Measurements from ENCODE around the gene CGB5. TPM values are rescaled to one million over a fixed set of nuclear protein-coding genes. Genes with fewer than 3 reads are reported as not detected.
"Not testable (repeated sequence)": the region's sequence is repeated elsewhere in the genome, so short reads cannot be mapped to it uniquely, and the experiment has no call there.

Gene CGB5
- total RNA-seq, 4 donors from 2014 or later = not detected

DNA sequence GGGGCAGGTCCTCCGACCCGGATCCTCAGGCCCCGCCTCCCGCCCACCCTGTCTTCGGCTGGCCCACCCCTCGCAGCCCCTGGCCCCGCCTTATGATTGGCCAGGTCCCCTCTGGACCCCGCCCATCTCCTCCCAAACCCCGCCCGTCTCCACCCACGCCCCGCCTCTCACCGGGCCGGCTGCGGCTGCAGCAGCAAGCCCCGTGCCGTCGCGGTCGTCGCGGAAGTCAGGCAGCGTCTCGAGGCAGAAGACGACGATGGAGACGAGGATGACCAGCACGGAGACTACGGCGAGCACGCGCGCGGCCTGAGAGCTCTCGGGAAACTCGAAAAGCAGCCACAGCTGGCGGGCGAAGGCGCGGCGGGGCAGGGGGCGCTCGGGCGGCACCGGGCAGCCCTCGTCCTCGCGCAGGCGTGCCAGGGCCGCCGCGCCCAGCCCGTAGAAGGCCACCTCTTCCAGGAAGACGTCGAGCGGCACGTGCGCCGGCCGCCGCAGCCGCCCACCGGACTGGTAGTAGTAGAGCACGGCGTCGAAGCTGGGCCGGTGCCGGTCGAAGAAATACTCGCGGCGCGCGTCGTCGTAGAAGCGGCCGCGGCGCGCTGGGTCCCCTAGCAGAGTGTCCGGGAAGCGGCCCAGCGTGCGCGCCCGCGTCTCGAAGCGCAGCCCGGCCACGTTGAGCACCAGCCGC, 28.4 kb downstream of the CGB5 start:
- Histone ChIP-seq H3K9me3 (no peaks in the 10 kb centered on the region), H3K4me3 (peak overlapping the region; percentile 10 to 20 (median 16)), H3K4me1 (peaks cover 5 to 20% (median 9%) of the 10 kb centered on the region in 4 donors), H3K27me3 (peaks cover 7 to 76% (median 43%) of the 10 kb centered on the region in 4 donors), H3K27ac (replicated peaks in 1 of 4) (no peak overlapping the region), H3K36me3 (no peaks in the 10 kb centered on the region)
- intact Hi-C loops (cut with DNase I) = no loop called here
- WGBS = 6% methylated on average over 16 of the region's 93 CpGs
- TF ChIP-seq POLR2A (IDR thresholded peaks at IDR 0.05; ENCODE audit: low read depth) (no peak), POLR2AphosphoS5 (IDR thresholded peaks at IDR 0.05) (no peak), EP300 (IDR thresholded peaks at IDR 0.05) (no peak)
- TF ChIP-seq, protein P1, sequence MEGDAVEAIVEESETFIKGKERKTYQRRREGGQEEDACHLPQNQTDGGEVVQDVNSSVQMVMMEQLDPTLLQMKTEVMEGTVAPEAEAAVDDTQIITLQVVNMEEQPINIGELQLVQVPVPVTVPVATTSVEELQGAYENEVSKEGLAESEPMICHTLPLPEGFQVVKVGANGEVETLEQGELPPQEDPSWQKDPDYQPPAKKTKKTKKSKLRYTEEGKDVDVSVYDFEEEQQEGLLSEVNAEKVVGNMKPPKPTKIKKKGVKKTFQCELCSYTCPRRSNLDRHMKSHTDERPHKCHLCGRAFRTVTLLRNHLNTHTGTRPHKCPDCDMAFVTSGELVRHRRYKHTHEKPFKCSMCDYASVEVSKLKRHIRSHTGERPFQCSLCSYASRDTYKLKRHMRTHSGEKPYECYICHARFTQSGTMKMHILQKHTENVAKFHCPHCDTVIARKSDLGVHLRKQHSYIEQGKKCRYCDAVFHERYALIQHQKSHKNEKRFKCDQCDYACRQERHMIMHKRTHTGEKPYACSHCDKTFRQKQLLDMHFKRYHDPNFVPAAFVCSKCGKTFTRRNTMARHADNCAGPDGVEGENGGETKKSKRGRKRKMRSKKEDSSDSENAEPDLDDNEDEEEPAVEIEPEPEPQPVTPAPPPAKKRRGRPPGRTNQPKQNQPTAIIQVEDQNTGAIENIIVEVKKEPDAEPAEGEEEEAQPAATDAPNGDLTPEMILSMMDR (IDR thresholded peaks at IDR 0.05) = no peak
- DNase-seq (ENCODE audit: extremely low spot score) = no peak

DNA sequence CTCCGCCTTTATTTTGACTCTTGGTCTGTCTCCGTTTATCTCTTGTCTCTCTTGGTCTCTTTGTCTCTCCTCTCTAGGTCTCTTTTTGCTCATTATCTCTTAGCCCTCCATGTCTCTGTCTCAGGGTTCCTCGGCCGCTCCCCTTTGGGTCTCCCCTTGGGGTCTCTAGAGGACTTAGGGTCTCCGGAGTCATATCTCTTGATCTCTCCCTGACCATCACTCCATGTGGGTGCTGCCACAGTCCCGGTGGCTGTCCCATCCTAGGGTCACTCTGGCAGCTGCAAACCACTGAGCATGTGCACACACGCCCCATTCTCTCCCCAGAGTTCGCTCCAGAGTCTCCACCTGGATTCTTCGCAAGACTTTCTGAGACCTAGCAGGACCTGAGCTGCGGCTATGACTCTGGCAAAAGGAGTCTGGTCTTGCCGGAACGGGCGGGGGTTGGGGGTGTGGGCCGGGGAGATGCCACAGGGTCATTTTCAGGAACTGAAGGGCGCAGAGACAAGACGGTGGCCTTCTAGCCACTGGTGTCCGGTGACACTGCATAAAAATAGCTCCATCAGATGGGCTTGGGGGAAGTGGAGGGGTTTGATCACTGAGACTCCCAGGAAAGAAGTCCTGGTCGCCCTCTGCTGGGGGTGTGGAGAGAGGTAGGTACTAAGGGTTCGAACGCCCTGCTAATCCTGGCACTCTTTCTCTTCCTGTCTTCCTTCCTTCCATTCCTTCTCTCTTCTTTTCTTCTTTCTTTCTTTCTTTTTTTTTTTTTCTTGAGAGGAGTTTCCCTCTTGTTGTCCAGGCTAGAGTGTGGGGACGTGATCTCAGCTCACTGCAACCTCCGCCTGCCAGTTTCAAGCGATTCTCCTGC, 30.1 kb downstream of the CGB5 start:
- Histone ChIP-seq H3K27ac (replicated peaks in 1 of 4) (no peak overlapping the region), H3K4me1 (peaks cover 5 to 20% (median 9%) of the 10 kb centered on the region in 4 donors), H3K4me3 (no peak overlapping the region), H3K36me3 (no peaks in the 10 kb centered on the region), H3K9me3 (no peaks in the 10 kb centered on the region), H3K27me3 (peaks cover 7 to 58% (median 39%) of the 10 kb centered on the region in 4 donors)
- 60% methylated on average over 22 of the region's 23 CpGs for WGBS
- intact Hi-C loops (cut with DNase I) = no loop called here
- DNase-seq (ENCODE audit: extremely low spot score) = no peak
- no peak for TF ChIP-seq EP300 (IDR thresholded peaks at IDR 0.05)

DNA sequence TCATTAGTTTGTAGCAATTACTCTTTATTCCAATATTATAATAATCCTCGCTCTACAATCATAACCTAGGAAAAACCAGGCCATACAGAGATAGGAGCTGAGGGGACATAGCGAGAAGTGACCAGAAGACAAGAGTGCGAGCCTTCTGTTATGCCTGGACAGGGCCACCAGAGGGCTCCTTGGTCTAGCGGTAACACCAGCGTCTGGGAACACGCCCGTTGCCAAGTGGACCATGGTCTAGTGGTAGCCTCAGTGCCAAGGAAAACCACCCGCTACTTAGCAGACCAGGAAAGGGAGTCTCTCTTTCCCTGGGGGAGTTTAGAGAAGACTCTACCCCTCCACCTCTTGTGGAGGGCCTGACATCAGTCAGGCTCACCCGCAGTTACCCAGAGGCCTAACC, 31.2 kb downstream of the CGB5 start:
- 21% methylated on average over 8 of the region's 9 CpGs for WGBS
- intact Hi-C loops (cut with DNase I) = not testable (repeated sequence)

DNA sequence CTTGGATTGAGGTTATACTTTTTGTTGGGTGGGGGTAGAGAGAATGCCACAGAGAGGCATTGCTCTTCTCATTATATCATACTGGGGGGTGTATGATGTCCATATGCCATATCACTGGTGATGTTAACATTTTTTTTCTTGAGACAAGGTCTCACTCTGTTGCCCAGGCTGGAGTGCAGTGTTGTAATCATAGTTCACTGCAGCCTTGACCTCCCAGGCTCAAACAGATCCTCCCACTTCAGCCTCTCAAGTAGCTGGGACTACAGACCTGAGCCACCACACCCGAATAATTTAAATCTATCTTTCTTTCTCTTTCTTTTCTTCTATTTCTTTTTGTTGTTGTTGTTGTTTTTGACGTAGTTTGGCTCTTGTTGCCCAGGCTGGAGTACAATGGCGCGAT, 36.7 kb downstream of the CGB5 start:
- no peak overlapping the region for H3K4me3 ChIP-seq
- H3K4me1 ChIP-seq = peaks cover 3 to 7% (median 5%) of the 10 kb centered on the region in 4 donors
- no peak overlapping the region for H3K27ac ChIP-seq (replicated peaks in 1 of 4)
- 90% methylated on average over 4 of the region's 4 CpGs for WGBS
- TF ChIP-seq POLR2A (IDR thresholded peaks at IDR 0.05; ENCODE audit: low read depth) (no peak), EP300 (IDR thresholded peaks at IDR 0.05) (no peak), POLR2AphosphoS5 (IDR thresholded peaks at IDR 0.05) (no peak)
- TF ChIP-seq, protein P1 (IDR thresholded peaks at IDR 0.05) = no peak
- no peaks in the 10 kb centered on the region for H3K36me3 ChIP-seq
- DNase-seq (ENCODE audit: extremely low spot score) = no peak
- intact Hi-C loops (cut with DNase I) = no loop called here
- no peaks in the 10 kb centered on the region for H3K27me3 ChIP-seq
- H3K9me3 ChIP-seq = no peaks in the 10 kb centered on the region

More for the DNA sequence above, 31.2 kb downstream of the CGB5 start:
- H3K27ac ChIP-seq (replicated peaks in 1 of 4); H3K36me3 ChIP-seq; H3K9me3 ChIP-seq; DNase-seq (ENCODE audit: extremely low spot score); H3K4me3 ChIP-seq: not testable (repeated sequence)
- TF ChIP-seq, protein P1 (IDR thresholded peaks at IDR 0.05) = peak; percentile 57 to 86 (median 72)
- TF ChIP-seq POLR2AphosphoS5 (IDR thresholded peaks at IDR 0.05) = peak in 1 of 2 donors; percentile 22
- H3K27me3 ChIP-seq = peaks cover 7 to 47% (median 37%) of the 10 kb centered on the region in 4 donors
- peaks cover 5 to 20% (median 9%) of the 10 kb centered on the region in 4 donors for H3K4me1 ChIP-seq

DNA sequence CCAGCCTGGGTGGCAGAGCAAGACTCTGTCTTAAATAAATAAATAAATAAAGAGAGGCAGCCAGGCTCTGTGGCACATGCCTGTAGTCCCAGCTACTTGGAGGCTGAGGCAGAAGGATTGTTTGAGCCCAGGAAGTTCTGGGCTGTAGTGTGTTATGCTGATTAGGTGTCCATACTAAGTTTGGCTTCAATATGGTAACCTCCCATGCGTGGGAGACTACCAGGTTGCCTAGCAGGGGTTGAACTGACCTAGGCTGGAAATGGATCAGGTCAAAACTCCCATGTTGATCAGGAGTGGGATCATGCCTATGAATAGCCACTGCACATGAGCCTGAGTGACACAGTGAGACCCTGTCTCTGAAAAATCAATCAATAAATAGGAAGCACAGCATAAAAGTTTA, 37.6 kb downstream of the CGB5 start:
- WGBS = 45% methylated on average over 1 of the region's 1 CpG
- H3K36me3 ChIP-seq = no peaks in the 10 kb centered on the region

More for the DNA sequence above, 37.6 kb downstream of the CGB5 start:
- TF ChIP-seq EP300 (IDR thresholded peaks at IDR 0.05) = no peak
- TF ChIP-seq POLR2AphosphoS5 (IDR thresholded peaks at IDR 0.05) = no peak
- TF ChIP-seq, protein P1 (IDR thresholded peaks at IDR 0.05) = no peak
- TF ChIP-seq POLR2A (IDR thresholded peaks at IDR 0.05; ENCODE audit: low read depth) = no peak
- H3K27ac ChIP-seq (replicated peaks in 1 of 4) = no peak overlapping the region
- H3K27me3 ChIP-seq = no peaks in the 10 kb centered on the region
- no peaks in the 10 kb centered on the region for H3K9me3 ChIP-seq
- DNase-seq (ENCODE audit: extremely low spot score) = no peak
- no peak overlapping the region for H3K4me3 ChIP-seq
- intact Hi-C loops (cut with DNase I) = no loop called here
- H3K4me1 ChIP-seq = peaks cover 8 to 12% (median 10%) of the 10 kb centered on the region in 4 donors

All from esophagus muscularis mucosa (tissue), 4 donors.